NCI-H2029 treated with DMSO at 0.1 percent for 48 hours (cell line): ENCODE results near the gene LIMCH1.

Experiments used
- DNase-seq: peaks from one replicate; lab custom pipeline; 2025; lab: John Stamatoyannopoulos, UW

LIMCH1 gene

DNA sequence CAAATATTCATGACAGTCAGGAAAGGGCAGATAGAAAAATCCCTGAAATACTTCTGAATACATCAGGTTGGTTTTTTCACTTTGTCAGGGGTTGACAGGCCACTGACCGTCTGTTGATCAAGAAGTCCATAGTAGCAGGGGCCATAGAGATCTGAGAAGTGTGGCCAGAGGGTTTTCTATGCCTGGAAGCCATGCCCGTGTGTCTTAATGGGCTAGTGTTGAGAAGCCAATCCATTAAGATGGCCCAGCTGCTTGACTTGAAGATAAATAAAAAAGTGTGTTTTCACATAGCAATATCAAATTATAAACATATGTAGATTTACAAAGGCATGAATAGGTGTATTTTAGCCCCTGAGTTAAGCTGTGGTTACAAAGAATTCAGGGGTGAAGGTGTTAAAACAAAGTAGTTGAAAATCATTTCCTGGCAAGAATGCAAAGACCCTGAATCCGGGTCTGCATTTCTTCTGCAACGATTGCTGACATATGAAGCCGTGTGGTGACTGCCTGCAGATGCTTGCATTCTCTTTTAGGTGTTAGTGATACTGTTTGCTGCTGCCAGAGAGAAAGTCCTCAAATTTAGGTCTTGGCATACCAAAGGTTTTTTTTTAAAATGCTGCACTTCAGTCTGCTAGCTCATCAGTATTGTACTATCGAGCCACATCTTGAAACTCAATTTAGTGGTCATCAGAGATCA is 9.3 kb upstream of the LIMCH1 start:
- DNase-seq, result no peak

DNA sequence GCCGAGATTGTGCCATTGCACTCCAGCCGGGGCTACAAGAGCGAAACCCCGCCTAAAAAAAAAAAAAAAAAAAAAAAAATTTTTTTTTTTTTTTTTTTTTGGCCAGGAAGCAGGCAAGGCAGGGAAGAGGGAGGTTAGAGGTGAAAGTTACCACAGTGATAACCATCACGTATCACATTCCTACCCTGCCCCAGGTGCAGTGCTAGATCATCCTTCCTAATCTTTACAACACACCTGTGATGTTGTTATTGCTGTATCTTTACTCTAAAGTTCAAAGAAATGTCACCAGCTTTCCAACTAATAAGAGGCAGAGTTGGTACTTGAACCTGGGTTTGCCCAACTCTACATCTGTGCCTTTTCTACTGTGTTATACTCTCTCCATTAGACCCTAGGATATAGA is 7.2 kb upstream of the LIMCH1 start:
- DNase-seq, result no peak

DNA sequence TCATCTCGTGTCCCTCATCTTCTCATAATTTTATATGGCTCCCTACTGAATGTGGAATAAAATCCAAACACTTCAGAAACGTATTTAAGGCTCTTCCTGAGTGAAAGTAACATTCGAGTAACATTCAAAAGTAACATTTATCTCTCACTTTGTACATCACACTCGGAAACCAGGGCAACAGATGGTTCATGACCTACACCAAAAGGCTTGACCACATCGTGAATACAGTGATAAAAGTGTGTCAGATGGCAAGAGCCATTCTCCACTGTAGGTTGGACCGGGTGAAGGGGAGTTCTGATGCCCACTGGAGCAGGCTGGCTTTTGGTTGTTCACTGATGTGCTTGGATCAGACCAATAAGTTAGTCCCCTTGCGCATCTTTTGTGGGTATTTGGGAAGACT is 5.6 kb upstream of the LIMCH1 start:
- DNase-seq, result no peak

DNA sequence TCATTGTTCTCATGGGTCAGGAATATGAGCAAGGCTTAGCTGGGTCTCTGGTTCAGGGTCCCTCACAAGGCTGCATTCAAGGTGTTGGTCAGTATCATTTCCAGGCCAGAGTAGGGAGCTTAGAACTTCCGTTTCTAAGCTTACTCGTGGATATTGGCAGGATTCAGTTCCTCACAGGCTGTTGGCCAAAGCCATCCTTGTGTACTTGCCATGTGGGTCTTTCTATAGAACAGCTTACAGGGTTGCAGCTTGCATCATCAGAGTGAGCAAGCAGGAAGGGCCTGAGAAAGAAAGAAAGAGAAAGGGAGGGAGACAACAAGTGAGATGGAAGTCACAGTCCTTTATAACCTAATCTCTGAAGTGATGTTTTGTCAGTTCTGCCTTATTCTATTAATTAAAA is 5.1 kb upstream of the LIMCH1 start:
- DNase-seq, result no peak

DNA sequence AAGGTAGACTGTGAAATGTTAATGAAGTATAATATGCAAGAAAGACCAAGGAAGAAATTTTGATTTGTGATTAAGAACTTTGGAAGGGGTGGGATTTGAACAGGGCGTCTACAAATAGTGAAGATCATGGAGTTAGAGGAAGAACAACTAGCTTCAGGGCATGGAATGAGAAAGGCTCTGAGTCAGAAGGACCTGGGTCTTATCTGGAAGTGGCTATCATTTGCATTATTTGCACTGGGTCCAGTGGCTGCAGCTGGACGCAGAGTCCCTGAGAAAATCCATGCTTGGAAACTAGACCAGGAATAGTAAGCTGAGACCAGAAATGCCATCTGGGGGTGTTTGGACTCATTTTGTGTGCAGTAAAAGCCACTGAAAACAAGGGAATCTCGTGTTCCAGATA is 4.3 kb upstream of the LIMCH1 start:
- no peak for DNase-seq

DNA sequence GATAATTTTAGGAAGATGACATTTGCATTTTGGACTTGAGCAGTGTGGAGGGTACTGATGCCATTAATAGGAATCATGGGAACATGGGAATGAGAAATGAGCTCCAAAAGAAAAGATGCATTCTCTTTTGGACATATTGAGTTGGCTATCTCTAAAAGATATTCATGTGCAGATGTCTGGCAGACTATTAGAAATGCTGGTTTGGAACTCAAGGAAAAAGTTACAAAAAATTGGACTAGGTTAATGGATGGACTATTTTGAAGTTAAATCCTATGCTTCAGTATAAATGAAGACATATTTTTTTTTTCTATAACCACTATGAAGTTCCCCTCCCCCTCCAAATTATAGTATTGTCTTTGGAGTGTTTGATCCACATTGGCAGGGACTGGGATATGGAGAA is 3.6 kb upstream of the LIMCH1 start:
- DNase-seq, result no peak

DNA sequence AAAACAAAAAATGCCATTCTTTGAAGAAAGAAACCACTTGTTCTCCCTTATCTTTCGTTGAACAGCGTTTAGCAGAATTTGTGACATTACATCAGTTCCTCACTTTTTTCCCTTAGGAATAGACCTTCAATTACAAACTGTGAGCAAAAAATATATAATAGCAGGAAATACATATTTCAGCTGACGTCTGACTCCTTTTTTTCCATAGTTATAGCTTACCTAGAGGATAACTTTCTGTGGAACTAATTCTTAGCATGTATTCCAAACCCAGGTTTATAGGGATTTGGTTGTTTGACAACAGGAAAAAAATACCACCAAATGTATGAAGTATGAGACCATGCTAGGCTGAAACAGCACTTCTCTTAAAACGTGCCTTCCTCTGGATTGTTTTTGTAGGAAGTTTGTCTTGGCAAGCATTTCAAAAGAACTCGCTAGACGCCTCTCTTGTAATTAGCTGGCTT is 2.0 kb upstream of the LIMCH1 start:
- peak; percentile 20 for DNase-seq

DNA sequence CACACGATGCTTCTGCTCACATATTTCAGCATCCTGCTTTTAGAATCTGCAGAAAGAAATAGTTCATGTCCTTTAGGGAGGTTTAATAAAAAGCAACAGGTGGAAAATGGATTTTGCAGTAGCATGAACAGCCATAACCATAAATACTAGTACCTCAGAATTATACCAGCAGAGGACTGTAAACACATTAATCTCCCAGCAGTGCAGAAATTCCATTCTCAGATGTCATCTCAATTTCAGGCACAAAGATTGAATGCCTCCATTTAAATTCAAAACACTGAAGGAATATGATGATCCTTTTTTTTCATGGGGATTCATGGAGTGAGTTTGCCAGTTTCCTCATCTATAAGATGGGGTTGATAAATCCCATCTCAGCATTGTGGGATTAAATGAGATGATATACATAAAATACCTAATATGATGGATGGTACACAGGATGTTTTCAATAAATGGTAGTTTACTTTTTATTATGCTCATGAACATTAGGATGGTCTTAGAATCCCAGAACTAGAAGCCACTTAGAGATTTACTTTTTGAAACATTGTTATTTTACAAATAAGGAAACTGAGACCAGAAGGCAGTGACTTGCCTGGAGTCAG is 566 bp upstream of the LIMCH1 start:
- no peak for DNase-seq

DNA sequence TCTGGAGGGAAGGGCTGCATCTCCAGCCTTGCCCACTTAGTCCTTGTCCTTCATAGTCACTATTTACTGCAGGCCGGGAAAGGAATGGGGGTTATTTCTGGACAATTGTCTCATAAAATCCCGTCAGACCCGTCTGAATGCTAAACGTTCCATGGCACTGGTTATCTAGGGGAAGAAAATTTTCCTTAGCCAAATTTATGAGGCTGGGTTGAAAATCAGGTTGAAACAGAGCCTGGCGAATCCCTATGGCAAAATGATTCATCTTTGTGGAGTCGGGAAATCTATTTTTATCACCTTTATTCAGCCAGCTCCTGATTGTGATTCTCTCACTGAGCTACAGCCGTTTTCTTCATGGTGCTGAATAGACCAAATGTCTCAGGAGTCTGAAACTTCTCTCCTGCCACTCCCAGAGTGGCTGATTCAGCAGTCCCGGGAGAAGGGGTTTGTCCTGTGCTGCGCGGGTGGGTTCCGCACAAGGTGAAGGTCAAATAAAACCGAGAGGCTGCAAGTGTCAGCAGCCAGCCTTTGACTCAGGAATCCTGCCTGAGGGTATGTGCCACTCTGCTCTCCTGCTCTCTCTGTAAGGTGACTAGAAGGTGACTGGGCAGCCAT is 1.0 kb downstream of the LIMCH1 start:
- DNase-seq, result no peak

DNA sequence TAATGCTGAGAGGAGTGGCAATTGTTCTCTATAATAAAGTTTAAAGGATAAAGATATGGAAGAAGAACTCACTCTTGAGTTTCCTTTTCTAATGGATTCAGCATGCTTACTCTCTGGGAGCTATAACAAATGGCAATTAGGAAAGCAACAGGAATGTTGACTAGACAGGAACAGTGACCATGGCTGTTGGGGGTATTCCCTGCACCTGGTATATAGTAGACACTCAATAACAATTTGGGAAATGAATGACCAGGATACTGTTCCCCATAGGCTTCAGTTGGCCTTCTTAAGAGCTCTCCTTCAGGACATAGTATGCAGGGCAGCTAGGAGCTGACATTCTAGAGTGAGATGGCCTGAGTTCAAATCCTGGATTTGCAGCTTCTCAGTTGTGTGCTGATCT is 1.8 kb downstream of the LIMCH1 start:
- DNase-seq, result no peak

DNA sequence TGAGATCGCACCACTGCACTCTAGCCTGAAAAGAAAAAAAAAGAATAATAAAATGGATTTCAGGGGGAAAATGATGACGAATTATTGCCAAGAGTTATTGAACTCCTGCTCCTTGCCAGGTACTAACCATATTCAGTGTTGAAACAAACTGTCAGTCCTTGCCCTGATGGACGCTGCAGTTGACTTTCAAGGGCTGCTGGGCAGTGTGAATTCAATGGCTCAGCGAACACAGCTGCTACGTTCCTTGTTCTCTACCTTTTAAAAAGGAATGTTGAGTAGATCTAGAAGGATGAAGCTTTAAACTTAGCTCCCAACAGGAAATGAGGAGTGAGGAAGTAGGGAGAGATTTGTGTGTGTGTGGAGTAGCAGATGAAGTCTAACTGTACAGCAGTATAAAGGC is 2.7 kb downstream of the LIMCH1 start:
- no peak for DNase-seq

DNA sequence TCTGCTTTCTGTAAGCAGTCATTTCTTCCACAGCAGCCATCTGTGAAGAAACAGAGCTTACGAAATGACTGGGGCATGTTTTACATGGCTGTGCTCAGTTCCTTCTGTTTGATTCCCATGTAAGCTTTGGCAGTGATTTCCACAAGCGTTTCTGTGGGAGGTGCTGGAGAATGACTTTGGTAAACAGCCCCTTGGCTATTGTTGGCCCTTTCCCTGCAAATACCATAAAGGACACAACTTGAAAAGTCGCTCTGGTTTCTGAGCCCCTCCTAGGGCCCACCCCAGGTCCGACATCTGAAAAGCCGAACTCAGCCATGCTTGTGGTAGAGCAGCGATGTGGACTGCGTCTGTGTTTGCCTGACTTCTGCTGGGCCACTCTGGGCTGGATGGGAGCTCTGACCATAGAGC is 3.7 kb downstream of the LIMCH1 start:
- DNase-seq, result no peak

DNA sequence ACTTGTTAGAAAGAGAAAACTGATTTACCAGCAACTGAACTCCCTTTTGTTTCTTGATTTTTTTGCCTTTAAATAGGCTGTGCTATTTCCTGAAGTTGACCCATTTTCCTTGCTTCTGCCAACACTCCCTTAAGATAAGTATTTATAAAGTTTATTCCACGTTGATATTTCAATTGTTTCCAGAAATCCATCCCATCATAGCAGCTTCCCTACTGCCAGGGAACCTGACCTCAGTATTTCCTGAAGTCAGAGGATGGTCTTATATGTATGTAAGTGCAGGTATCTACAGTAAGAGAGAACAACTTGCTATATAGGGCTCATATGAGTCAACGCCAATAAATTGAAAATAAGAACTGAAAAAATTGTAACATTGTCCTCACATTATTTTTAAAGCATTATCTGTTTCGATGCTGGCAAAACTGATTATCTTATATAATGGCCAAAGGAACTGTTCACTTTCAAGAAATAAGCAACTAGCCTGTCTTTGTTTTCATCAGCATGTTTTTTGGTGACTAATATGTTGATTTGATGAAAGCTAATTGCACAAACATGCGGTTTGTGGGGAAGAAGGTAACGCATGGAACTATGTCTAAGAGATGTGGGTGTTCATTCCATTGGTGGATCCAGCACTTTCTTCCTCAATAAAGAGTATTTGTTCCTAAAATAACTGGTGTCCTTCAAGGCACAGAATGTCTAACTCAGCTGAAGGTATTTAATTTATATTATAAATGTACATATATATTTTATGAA is 4.7 kb downstream of the LIMCH1 start:
- DNase-seq, result no peak

DNA sequence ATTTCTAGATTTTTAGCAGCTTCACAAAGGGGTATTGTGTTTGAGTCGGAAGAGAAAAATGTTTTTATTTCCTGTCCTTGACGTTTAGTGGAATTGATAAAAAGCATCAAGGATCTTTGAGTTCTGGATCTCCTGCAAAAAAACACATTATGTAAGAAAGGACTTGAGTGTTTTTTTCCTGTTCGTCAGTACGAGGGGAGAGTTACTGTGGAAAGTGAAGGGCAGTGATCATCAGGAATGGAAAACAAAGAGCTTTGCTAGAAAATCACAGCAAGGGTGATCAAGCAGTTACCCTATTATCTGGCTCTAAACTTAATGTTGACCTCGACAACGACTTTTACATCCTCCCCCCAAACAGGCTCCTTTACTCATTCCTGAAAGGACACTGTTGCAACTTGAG is 7.3 kb downstream of the LIMCH1 start:
- no peak for DNase-seq

DNA sequence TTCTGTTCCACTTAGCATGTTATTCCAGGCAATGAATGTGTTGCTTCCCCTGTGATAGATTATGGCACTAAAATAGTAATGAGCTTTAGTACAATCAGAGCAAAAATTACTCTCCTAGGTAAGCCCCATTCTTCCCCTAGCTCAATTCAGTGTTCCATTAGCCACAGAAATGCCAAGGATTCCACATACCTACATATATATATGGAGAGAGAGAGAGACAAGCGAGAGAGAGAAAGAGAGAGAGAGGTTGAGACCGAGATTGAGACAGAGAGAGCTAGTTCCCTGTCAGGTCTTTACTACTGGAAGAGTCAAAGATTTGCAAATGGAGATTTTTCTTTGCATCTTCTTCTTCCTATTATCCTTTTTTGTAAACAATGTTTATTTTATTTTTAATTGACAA is 8.7 kb downstream of the LIMCH1 start:
- no peak for DNase-seq

DNA sequence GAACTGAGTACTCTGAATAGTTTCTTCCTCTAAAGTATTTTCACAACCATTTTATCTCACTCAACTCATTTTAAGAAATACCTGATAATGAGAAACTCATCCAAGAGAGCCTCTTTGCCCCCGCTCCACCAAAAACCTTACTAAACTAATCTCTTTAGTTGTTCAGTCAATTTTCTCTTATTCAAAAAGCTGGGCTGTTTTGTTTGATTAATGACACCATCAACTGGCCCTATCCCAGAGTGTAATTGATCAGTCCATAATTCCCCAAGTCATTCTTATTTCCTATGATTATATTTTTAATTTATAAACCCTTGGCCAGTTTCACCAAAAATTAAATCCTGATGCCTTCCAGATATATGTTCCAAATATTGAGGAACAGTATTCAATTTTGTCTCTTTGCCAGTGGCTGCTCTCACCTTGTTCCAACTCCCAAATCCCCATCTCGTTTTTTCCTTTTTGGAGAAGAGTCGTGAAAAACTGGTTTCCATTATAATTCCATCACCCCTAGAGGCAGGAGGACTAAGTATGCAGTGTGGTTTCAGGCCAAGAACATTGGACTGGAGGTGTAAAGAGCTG is 10.4 kb downstream of the LIMCH1 start:
- no peak for DNase-seq

DNA sequence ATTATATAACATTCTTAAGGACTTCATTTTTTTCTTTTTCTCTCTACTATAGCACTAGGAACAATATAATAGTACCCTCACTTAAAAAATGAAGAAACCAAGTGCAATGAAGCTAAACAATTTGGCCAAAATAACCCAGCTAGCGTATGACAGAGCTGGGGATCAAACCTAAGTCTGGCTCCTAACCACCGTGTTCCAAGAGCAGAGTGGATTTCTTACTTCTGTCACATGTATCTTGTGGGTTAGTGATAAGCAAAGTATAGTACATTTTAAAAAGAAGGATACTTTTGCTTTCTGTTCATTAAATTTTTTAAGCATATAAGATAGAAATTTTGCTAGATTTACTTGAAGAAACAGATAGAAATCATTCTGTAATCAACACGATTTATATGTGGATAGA is 11.5 kb downstream of the LIMCH1 start:
- DNase-seq, result no peak

DNA sequence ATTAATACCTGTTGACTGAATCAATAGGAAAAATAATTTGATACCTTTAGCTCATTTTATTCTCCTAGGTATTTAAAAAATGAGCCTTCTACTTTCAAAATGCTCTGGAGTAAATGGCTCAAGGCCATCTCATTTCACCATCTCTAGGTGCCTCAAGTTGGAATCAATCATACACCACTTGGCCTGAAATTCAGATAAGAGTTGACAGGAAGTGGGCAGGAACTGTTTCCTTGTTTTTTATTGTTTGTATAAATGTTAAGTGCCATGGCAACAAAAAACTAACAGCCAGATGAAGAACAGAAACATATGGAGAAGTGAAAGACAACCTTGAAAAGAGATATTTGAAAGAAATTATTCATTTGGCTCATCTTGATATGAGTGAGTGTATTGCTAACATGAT is 12.4 kb downstream of the LIMCH1 start:
- peak; percentile 47 for DNase-seq

DNA sequence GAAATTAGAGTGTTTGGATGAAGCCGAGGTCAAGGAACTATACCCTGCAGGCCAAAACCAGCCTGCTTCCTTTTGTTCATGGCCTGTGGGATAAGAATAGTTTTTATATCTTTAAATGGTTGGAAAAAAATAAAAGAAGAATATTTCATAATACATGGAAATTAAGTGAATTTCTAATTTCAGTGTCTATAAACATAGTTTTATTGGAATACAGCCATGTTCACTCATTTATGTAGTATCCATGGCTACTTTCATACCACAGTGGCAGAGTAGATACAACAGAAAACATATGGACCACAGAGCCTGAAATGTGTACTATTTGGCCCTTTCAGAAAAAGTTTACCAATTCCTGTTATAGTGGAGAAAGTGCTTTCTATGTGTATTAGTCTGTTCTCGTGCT is 13.6 kb downstream of the LIMCH1 start:
- no peak for DNase-seq

DNA sequence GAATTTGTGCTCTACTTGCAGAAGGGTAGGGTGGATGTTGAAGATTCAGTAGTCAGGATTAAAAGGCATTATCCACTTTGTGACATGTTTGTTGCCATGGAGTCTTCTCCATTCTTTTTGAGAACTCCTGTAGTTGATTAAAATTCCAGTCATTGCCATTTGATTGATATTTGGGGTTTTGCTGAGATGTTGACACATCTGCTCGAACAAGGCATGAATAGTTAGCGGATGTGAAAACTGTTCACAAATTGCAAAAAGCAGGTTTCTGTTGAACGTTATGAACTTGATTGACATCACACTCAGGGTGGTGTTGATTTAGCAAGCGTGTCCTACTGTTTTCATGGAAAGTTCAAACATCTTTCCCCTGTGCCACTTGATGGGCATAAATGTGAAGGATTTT is 16.9 kb downstream of the LIMCH1 start:
- DNase-seq, result no peak

DNA sequence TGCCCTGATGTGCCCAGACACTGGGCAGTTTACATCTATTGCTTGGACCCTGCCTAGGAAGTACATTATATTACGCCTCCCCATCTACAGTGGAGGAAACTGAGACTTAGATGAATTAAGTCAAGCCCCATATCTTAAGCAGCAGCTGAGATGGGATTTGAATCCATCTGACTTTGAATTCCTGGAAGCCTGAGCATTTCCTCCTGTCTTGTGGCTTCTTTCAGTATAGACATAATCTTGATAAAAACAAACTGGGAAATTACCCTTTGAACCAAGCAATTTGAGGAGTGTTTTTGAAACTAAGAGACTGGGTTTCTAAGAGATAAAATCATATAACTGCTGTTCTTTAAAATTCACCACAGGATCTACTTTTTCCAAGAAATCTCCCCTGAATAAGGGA is 18.6 kb downstream of the LIMCH1 start:
- DNase-seq, result no peak

DNA sequence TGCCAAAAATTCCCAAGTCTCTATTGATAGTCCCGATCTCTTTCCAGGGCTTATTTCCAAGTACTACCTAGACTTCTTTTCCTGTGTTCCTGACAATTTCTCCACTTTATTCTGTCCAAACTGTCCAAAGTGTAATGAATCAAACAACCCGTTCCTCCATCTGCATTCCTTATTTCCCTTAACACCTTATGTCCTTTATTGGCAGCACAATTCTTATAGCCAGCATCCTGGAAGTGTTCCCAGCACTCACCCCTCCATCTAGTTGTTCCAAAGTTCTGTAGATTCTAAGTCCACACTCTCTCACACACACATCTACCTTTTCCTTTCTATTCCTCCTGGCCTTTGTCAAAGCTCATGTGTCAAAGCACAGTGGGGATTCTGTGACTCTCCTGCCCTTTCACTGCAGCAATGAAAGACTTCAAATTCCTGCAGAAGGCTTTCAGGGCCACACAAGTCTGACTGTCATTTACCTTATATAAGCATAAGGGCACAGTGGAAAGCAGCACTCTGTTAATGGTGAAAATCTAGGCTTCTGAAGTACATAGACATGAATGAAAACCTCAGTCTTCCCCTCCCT is 22.1 kb downstream of the LIMCH1 start:
- DNase-seq, result no peak
